ENCODE measurements around the gene CCNH.

DNA sequence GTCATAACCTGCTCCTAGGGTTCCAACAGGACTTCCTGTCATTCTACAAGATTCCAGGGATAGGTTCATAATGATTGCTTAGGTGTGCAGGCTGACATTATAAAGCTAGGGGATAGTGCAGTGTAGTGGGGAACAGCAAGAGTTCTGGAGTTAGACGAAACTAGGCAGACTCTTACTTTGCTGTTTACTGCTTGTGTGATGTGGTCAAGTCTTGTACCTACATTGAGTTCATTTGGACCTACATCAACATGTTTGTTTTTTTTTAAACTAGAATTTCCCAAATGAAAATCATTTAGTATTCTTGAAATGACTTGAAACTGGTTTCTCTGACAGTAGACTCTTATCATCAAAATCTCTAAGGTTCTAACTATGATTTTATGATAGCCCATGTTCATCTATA lies 21.2 kb upstream of the CCNH start:
- TF ChIP-seq CTCF (IDR thresholded peaks at IDR 0.05 in 2 of 3, conservative IDR thresholded peaks at IDR 0.05 in 1 of 3; ENCODE audit: borderline replicate concordance in 1 of 3, insufficient read depth in 1 of 3, low read depth in 2 of 3, low read length in 2 of 3) = no peak
- TF ChIP-seq POLR2AphosphoS5 (IDR thresholded peaks at IDR 0.05; ENCODE audit: low read depth, low read length) = no peak
- TF ChIP-seq POLR2A (IDR thresholded peaks at IDR 0.05; ENCODE audit: borderline replicate concordance, extremely low read depth, insufficient read depth, insufficient read length) = no peak
- TF ChIP-seq EZH2phosphoT487 (IDR thresholded peaks at IDR 0.05; ENCODE audit: borderline replicate concordance) = no peak
- TF ChIP-seq FOSL1 (IDR thresholded peaks at IDR 0.05; ENCODE audit: low read depth) = no peak
- no peak for TF ChIP-seq EZH2 (IDR thresholded peaks at IDR 0.05)

Measured in HCT116 (cell line).